NCI-H1105 treated with DMSO at 0.1 percent for 48 hours (cell line): ENCODE data around the gene CALN1.
A peak's percentile ranks its signal among the peaks of the same experiment; 100 is the strongest.
"Not testable (repeated sequence)": the region's sequence is repeated elsewhere in the genome, so short reads cannot be mapped to it uniquely, and the experiment has no call there.

Experiments
- DNase-seq: peaks from one replicate; lab custom pipeline; 2025; lab: John Stamatoyannopoulos, UW

The CALN1 gene

GRCh38 chr7:71976645-71977044, 435.5 kb downstream of the CALN1 start:
- no peak for DNase-seq

GRCh38 chr7:71974611-71975010, 437.5 kb downstream of the CALN1 start:
- no peak for DNase-seq

- DNase-seq = peak; percentile 19
These were observed 439.6 kb downstream of the CALN1 start for GRCh38 chr7:71972534-71972933.

- no peak for DNase-seq
These were observed 441.4 kb downstream of the CALN1 start for GRCh38 chr7:71970725-71971124.

- DNase-seq = no peak
These were observed 449.5 kb downstream of the CALN1 start for GRCh38 chr7:71962636-71963035.

- DNase-seq = no peak
These were observed 450.9 kb downstream of the CALN1 start for GRCh38 chr7:71961283-71961682.

GRCh38 chr7:71942115-71942514, 470.0 kb downstream of the CALN1 start:
- no peak for DNase-seq

- DNase-seq = no peak
These were observed 474.2 kb downstream of the CALN1 start for GRCh38 chr7:71937840-71938371.

- DNase-seq = no peak
These were observed 476.5 kb downstream of the CALN1 start for GRCh38 chr7:71935674-71936073.

- DNase-seq = no peak
These were observed 478.7 kb downstream of the CALN1 start for GRCh38 chr7:71933426-71933825.

GRCh38 chr7:71925663-71926062, 486.5 kb downstream of the CALN1 start:
- no peak for DNase-seq

- DNase-seq = not testable (repeated sequence)
These were observed 497.9 kb downstream of the CALN1 start for GRCh38 chr7:71914204-71914603.

- no peak for DNase-seq
These were observed 499.7 kb downstream of the CALN1 start for GRCh38 chr7:71912476-71912875.

GRCh38 chr7:71911051-71911450, 501.1 kb downstream of the CALN1 start:
- DNase-seq = no peak

GRCh38 chr7:71905821-71906220, 506.3 kb downstream of the CALN1 start:
- no peak for DNase-seq

- no peak for DNase-seq
These were observed 507.7 kb downstream of the CALN1 start for GRCh38 chr7:71904484-71904883.

- DNase-seq = no peak
These were observed 511.6 kb downstream of the CALN1 start for GRCh38 chr7:71900556-71900955.

GRCh38 chr7:71896535-71896934, 515.6 kb downstream of the CALN1 start:
- DNase-seq = no peak

GRCh38 chr7:71886046-71886445, 526.1 kb downstream of the CALN1 start:
- no peak for DNase-seq

GRCh38 chr7:71885487-71885886, 526.7 kb downstream of the CALN1 start:
- DNase-seq = no peak

- DNase-seq = no peak
These were observed 528.7 kb downstream of the CALN1 start for GRCh38 chr7:71883415-71883814.

- no peak for DNase-seq
These were observed 540.7 kb downstream of the CALN1 start for GRCh38 chr7:71871446-71871845.

GRCh38 chr7:71870812-71871211, 541.3 kb downstream of the CALN1 start:
- DNase-seq = peak; percentile 27

GRCh38 chr7:71868797-71869196, 543.3 kb downstream of the CALN1 start:
- no peak for DNase-seq

GRCh38 chr7:71867626-71868025, 544.5 kb downstream of the CALN1 start:
- no peak for DNase-seq
